ENCODE data around the gene PTPRU.

PTPRU gene

GRCh38 chr1:29365906-29366670, 129.8 kb downstream of the PTPRU start:
- Histone ChIP-seq H3K36me3 (ENCODE audit: insufficient read depth, low read length) (no peaks in the 10 kb centered on the region), H3K4me3 (no peak overlapping the region), H3K9ac (ENCODE audit: insufficient read length) (no peak overlapping the region), H3K27ac (no peak overlapping the region), H3K9me3 (ENCODE audit: low read depth, low read length) (no peaks in the 10 kb centered on the region)
- TF ChIP-seq FOXP2 (optimal IDR thresholded peaks at IDR 0.05; ENCODE audit: control extremely low read depth, extremely low read length, insufficient read depth) (no peak), EZH2 (IDR thresholded peaks at IDR 0.05) (no peak), POLR2AphosphoS5 (IDR thresholded peaks at IDR 0.05; ENCODE audit: borderline replicate concordance, low read depth, low read length) (no peak)
- DNase-seq (ENCODE audit: low read depth, low spot score), result no peak

- TF ChIP-seq POLR2AphosphoS5 (IDR thresholded peaks at IDR 0.05; ENCODE audit: borderline replicate concordance, low read depth, low read length) (no peak), FOXP2 (optimal IDR thresholded peaks at IDR 0.05; ENCODE audit: control extremely low read depth, extremely low read length, insufficient read depth) (no peak), EZH2 (IDR thresholded peaks at IDR 0.05) (no peak)
- no peaks in the 10 kb centered on the region for H3K9me3 ChIP-seq (ENCODE audit: low read depth, low read length)
- H3K9ac ChIP-seq (ENCODE audit: insufficient read length), result no peak overlapping the region
- no peaks in the 10 kb centered on the region for H3K36me3 ChIP-seq (ENCODE audit: insufficient read depth, low read length)
- no peak overlapping the region for H3K27ac ChIP-seq
- DNase-seq (ENCODE audit: low read depth, low spot score), result no peak
- no peak overlapping the region for H3K4me3 ChIP-seq
These were observed 132.9 kb downstream of the PTPRU start for GRCh38 chr1:29368936-29369932.

- Histone ChIP-seq H3K36me3 (ENCODE audit: insufficient read depth, low read length) (no peaks in the 10 kb centered on the region), H3K27ac (no peak overlapping the region), H3K4me3 (no peak overlapping the region), H3K9me3 (ENCODE audit: low read depth, low read length) (no peaks in the 10 kb centered on the region), H3K9ac (ENCODE audit: insufficient read length) (no peak overlapping the region)
- DNase-seq (ENCODE audit: low read depth, low spot score), result no peak
- no peak for TF ChIP-seq POLR2AphosphoS5 (IDR thresholded peaks at IDR 0.05; ENCODE audit: borderline replicate concordance, low read depth, low read length)
- TF ChIP-seq FOXP2 (optimal IDR thresholded peaks at IDR 0.05; ENCODE audit: control extremely low read depth, extremely low read length, insufficient read depth), result no peak
- no peak for TF ChIP-seq EZH2 (IDR thresholded peaks at IDR 0.05)
These were observed 133.7 kb downstream of the PTPRU start for GRCh38 chr1:29370067-29370466.

- H3K9ac ChIP-seq (ENCODE audit: insufficient read length), result no peak overlapping the region
- DNase-seq (ENCODE audit: low read depth, low spot score), result no peak
These were observed 135.0 kb downstream of the PTPRU start for GRCh38 chr1:29371332-29371731.

GRCh38 chr1:29372108-29372507, 135.8 kb downstream of the PTPRU start:
- no peak for DNase-seq (ENCODE audit: low read depth, low spot score)
- Histone ChIP-seq H3K36me3 (ENCODE audit: insufficient read depth, low read length) (no peaks in the 10 kb centered on the region), H3K9me3 (ENCODE audit: low read depth, low read length) (no peaks in the 10 kb centered on the region), H3K4me3 (no peak overlapping the region), H3K27ac (no peak overlapping the region), H3K9ac (ENCODE audit: insufficient read length) (no peak overlapping the region)
- TF ChIP-seq POLR2AphosphoS5 (IDR thresholded peaks at IDR 0.05; ENCODE audit: borderline replicate concordance, low read depth, low read length) (no peak), EZH2 (IDR thresholded peaks at IDR 0.05) (no peak), FOXP2 (optimal IDR thresholded peaks at IDR 0.05; ENCODE audit: control extremely low read depth, extremely low read length, insufficient read depth) (no peak)

More at GRCh38 chr1:29371332-29371731, 135.0 kb downstream of the PTPRU start:
- Histone ChIP-seq H3K36me3 (ENCODE audit: insufficient read depth, low read length) (no peaks in the 10 kb centered on the region), H3K4me3 (no peak overlapping the region), H3K9me3 (ENCODE audit: low read depth, low read length) (no peaks in the 10 kb centered on the region), H3K27ac (no peak overlapping the region)
- TF ChIP-seq EZH2 (IDR thresholded peaks at IDR 0.05) (no peak), POLR2AphosphoS5 (IDR thresholded peaks at IDR 0.05; ENCODE audit: borderline replicate concordance, low read depth, low read length) (no peak), FOXP2 (optimal IDR thresholded peaks at IDR 0.05; ENCODE audit: control extremely low read depth, extremely low read length, insufficient read depth) (no peak)

Data from SK-N-MC (cell line).